Endothelial cell of umbilical vein (primary cell): ENCODE results near the gene PHLPP1.
A peak's percentile ranks its signal among the peaks of the same experiment; 100 is the strongest.

Experiments
- CTCF ChIP-seq, 2 donors: IDR thresholded peaks; 1 replicate in 1 of 2; 2 replicates in 1 of 2; pipeline ENCODE4 v1.5.1; 2011; ENCODE audit warnings: low read length in 2 of 2, mild to moderate bottlenecking in 2 of 2, moderate library complexity in 2 of 2, control low read depth in 1 of 2, inconsistent platforms in 1 of 2, low read depth in 1 of 2; ENCODE audit not compliant: insufficient read depth in 1 of 2; ENCODE audit errors: extremely low read depth in 1 of 2
- EZH2 ChIP-seq: IDR thresholded peaks from 2 replicates; pipeline ENCODE4 v1.6.1; 2012; ENCODE audit warnings: borderline replicate concordance, low read depth, mild to moderate bottlenecking, moderate library complexity, low read length, inconsistent platforms; ENCODE audit not compliant: severe bottlenecking
- FOS ChIP-seq: IDR thresholded peaks from 2 replicates; pipeline ENCODE4 v1.6.1; 2011; ENCODE audit warnings: mild to moderate bottlenecking, low read length, moderate library complexity, borderline replicate concordance; ENCODE audit not compliant: insufficient read depth
- POLR2A ChIP-seq: IDR thresholded peaks from 2 replicates; pipeline ENCODE4 v1.6.1; 2012; ENCODE audit warnings: low read depth, mild to moderate bottlenecking, control low read depth, low read length
- POLR2AphosphoS5 ChIP-seq: IDR thresholded peaks from 2 replicates; pipeline ENCODE4 v1.6.1; 2012; ENCODE audit warnings: low read depth, mild to moderate bottlenecking, control low read depth, low read length, moderate library complexity; ENCODE audit not compliant: insufficient read depth
- TF ChIP-seq, protein P1 (sequence below): IDR thresholded peaks from 2 replicates; pipeline ENCODE4 v1.6.1; 2011; ENCODE audit not compliant: insufficient read depth, insufficient read length

DNA sequence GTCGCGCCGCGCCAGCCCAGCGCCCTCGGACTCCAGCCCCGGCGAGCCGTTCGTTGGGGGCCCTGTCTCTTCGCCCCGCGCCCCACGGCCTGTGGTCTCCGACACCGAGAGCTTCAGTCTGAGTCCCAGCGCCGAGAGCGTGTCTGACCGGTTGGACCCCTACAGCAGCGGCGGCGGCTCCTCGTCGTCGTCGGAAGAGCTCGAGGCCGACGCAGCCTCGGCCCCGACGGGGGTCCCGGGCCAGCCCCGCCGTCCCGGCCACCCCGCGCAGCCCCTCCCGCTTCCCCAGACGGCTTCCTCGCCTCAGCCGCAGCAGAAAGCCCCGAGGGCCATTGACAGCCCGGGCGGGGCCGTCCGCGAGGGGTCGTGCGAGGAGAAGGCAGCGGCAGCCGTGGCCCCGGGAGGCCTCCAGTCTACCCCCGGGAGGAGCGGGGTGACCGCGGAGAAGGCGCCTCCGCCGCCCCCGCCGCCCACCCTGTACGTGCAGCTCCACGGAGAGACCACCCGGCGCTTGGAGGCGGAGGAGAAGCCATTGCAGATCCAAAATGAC, 1.4 kb downstream of the PHLPP1 start:
- TF ChIP-seq CTCF (IDR thresholded peaks at IDR 0.05; ENCODE audit: extremely low read depth in 1 of 2, insufficient read depth in 1 of 2, low read depth in 1 of 2, low read length in 2 of 2) = peak in 1 of 2 donors; percentile 35
- TF ChIP-seq POLR2AphosphoS5 = no peak
- no peak for TF ChIP-seq POLR2A
- TF ChIP-seq, protein P1, sequence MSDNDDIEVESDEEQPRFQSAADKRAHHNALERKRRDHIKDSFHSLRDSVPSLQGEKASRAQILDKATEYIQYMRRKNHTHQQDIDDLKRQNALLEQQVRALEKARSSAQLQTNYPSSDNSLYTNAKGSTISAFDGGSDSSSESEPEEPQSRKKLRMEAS = no peak
- no peak for TF ChIP-seq FOS
- no peak for TF ChIP-seq EZH2
